GM08714 (cell line): ENCODE results near the gene ACAP2.
"Not testable (repeated sequence)": the region's sequence is repeated elsewhere in the genome, so short reads cannot be mapped to it uniquely, and the experiment has no call there.

Source experiments
- H3K4me3 ChIP-seq: fragments of 200-500 bp; sonication (Bioruptor generic); 2 replicates; pipeline ENCODE4 v1.5.1; 2014; ENCODE audit warnings: mild to moderate bottlenecking, low read length, inconsistent platforms
- ZNF274 ChIP-seq: IDR thresholded peaks from 2 replicates; pipeline ENCODE4 v1.6.1; 2012; ENCODE audit warnings: mild to moderate bottlenecking, low read depth, low read length

The ACAP2 gene

DNA sequence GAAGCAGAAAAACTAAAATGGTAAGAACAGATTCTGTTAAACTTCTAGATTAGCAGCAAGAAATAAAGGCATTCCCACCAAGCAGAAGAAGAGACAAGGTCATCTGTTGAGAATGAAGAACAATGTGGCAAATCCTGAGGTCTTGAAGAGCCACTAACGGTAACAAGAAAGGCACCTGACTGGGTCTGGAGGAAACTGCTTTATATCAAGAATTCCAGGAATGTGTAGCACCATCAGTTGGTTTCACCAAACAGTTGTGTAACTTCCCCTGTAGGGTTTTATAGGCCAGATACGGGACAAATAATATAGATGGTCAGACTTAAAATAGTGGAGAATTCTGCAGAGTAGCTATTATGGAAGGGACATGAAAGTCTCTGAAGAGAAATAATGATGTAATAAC is 57.3 kb downstream of the ACAP2 start:
- no peak for TF ChIP-seq ZNF274
- H3K4me3 ChIP-seq: no peak overlapping the region

DNA sequence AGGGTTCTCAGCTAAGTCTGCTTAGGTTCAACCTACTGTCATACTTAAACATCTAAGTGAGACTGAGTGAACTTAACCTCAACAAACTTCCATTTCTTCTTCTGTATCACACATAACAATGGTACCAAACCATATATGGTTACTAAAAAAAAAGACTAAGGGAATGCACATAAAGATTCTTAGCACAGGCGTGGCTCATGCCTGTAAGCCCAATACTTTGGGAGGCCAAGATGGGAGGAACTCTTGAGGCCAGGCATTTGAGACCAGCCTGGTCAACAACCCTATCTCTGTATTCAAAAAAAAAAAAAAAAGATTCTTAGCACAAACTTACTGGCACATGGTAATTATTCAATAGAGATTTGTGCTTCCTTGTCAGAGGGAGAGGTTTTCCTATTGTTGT is 57.9 kb downstream of the ACAP2 start:
- H3K4me3 ChIP-seq: no peak overlapping the region
- TF ChIP-seq ZNF274: no peak

DNA sequence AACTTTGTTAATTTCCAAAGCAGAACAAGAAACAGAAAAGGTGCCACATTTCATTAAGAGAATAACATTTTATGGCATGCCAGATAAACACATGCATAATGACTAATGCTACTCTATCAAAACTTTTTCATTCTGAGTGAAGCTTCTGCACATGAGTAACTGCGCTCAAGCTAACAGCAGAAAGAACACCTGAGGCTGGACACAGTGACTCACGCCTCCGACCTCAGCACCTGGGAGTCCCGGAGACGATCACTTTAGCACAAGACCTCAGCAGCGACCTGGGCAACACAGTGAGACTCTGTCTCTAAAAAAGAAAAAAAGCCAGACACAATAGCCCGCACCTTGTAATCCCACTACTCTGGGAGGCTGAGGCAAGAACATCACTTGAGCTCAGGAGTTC is 70.6 kb downstream of the ACAP2 start:
- H3K4me3 ChIP-seq: no peak overlapping the region
- no peak for TF ChIP-seq ZNF274

DNA sequence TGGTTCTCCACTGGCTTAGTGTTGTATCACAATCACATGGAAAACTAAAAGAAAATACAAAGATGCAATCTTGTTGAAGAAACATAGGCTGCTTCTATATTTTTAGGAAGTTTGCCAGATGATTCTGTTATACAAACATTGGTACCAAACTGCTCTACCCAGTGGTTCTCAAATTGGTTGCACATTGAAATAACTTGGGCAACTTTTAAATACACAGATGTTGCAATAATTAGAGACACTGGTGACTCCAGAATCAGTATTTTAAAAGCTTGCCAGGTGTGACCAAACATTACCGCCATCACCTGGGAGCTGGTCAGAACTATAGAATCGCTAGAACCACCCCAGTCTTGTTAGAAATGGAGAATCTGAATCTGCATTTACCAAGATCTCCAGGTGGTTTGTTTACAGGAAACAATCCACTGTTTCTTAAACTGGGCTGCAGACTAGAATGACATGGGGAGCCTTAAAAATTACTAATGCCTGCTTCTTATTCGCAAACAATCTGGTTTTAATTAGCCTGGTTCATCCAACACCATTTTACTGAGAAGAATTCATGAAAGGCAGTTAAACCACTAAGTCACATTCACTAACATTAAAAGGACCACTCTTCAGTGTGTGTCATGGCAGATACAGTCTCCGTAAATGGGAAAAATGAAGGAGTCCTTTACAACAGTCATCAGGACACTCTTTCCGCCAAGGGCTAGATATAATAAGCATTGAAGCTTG is 76.5 kb downstream of the ACAP2 start:
- TF ChIP-seq ZNF274: no peak
- H3K4me3 ChIP-seq: no peak overlapping the region

DNA sequence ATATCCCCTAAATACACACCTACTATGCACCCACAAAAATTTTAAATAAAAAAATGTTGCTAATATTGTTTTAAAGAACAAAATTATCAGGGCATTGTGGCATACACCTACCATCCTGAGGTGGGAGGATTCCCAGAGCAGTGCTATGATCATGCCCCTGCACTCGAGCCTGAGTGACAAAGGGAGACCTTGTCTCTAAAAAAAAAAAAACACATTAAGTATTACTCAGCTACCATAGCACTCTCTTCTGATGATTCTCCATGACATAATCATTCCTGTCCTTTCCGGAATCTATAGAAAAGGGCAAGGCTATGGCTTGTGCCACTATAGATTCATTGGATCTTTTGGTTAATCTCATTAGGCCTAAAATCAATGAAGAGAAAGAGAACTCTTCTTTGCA is 77.4 kb downstream of the ACAP2 start:
- no peak for TF ChIP-seq ZNF274
- no peak overlapping the region for H3K4me3 ChIP-seq

DNA sequence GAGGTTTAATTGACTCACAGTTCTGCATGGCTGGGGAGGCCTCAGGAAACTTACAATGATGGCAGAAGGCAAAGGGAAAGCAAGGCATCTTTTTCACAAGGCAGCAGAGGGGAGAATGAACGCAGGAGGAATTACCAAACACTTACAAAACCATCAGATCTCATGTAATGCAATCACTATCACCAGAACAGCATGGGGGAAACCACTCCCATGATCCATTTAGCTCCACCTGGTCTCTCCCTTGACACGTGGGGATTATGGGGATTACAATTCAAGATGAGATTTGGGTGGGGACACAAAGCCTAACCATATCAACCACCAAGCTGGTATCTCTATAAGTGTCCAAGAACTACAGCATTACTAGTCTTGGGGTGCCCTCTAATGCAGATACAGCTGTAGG is 85.0 kb downstream of the ACAP2 start:
- not testable (repeated sequence) for H3K4me3 ChIP-seq

DNA sequence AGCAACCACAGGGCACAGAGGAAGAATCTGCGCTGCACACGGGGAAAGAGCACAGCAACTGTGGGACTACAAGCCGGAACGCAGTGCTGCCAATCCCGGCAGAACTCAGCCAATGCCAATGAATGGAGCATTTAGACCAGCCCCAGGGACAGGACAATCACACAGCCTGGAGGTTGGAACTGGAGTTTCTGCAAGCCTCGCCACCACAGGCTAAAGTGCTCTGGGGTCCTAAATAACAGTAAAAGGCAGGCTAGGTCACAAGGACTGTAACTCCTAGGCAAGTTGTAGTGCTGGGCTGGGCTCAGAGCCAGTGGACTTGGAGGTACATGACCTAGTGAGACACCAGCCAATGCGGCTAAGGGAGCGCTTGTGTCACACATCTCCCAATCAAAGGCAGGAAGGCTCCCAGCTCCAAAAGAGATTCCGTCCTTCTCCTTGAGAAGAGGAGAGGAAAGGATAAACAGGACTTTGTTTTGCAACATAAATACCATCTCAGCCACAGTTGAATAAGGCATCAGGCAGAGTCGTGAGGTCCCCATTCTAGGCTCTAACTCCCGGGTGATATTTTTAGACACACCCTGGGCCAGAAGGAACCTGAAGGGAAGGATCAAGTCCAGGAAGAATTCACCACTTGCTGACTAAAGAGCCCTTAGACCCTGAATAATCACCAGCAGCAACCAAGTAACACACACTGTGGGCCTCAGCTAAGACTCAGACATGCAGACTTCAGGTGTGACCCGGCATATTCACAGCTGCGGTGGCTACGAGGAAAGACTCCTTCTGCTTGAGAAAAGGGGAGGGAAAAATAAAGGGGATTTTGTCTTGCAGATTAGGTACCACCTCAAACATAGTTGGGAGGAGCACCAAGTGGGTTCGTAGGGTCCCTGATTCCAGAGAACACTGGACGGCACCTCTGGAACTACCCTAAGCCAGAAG is 86.4 kb downstream of the ACAP2 start:
- no peak overlapping the region for H3K4me3 ChIP-seq
- no peak for TF ChIP-seq ZNF274

DNA sequence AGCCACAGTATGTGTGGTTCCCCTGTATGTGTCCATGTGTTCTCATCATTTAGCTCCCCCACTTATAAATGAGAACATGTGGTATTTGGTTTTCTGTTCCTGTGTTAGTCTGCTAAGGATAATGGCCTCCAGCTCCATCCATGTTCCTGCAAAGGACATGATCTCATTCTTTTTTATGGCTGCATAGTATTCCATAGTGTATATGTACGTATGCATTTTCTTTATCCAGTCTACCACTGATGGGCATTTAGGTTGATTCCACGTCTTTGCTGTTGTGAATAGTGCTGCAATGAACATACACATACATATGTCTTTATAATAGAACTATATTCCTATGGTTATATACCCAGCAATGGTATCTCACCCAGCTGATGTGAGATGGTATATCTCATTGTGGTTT is 88.8 kb downstream of the ACAP2 start:
- not testable (repeated sequence) for H3K4me3 ChIP-seq

DNA sequence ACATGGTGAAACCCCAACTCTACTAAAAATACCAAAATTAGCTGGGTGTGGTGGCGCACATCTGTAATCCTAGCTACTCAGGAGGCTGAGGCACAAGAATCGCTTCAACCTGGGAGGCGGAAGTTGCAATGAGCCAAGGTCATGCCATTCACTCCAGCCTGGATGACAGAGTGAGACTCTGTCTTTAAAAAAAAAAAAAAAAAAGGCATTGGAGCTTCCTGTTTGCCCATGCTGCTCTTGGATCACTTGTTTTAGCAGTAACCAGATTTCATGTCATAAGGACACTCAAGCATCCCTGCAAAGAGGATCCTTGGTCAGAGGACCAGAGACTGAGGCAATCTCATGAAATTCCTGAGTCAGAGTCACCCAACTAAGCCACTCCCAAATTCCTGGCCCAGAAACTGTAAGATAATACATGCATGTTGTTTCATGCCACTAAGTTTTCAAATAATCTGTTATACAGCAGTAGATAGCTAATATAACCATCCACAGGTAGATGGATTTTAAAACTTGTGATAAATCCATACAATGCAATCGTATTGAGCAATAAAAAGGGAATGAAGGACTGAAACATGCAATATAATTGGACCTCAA is 89.8 kb downstream of the ACAP2 start:
- H3K4me3 ChIP-seq: no peak overlapping the region

DNA sequence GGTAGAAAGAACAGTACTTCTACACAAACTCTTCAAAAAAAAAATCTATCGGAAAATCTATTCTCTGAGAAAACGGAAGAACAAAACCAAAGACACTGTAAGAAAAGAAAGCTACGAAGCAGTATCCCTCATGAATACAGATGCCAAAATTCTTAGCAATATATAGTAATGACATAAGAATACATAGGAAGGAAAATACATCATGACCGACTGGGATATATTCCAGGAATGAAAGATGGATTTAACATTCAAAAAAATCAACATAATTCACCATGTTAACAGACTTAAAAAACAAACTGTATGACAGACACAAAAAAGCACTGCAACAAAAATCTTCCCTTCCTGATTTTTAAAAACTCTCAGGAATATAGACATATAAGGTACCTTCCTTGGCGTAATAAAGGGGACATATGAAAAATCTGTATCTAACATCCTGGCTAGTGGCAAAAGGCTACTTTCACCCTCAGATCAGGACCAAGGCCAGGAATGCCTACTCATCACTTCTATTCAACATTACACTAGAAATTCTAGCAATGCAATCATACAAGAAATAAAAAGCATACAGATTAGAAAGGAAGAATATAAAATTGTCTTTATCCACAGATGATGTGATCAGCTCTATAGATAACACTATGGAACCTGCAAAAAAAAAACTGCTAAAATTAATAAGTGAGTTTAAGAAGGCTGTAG is 94.2 kb downstream of the ACAP2 start:
- TF ChIP-seq ZNF274: no peak
- H3K4me3 ChIP-seq: no peak overlapping the region

More for the DNA sequence above, 89.8 kb downstream of the ACAP2 start:
- TF ChIP-seq ZNF274: no peak

DNA sequence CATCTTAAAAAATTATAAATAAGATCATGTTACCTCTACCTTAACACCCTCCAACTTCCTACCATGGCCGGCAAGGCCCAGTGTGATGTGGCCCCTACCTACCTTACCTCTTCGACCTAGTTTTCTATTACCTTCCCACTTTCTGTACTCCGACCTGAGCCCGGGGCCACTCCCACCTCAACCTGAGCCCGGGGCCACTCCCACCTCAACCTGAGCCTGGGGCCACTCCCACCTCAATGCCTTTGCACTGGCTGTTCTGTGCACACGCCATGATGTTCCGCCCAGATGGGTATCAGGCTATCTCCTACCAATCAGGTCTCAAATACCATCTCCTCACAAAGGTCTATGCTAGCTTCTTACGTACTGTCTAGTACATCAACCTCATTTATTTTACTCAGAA is 105.1 kb downstream of the ACAP2 start:
- no peak overlapping the region for H3K4me3 ChIP-seq
- TF ChIP-seq ZNF274: no peak

DNA sequence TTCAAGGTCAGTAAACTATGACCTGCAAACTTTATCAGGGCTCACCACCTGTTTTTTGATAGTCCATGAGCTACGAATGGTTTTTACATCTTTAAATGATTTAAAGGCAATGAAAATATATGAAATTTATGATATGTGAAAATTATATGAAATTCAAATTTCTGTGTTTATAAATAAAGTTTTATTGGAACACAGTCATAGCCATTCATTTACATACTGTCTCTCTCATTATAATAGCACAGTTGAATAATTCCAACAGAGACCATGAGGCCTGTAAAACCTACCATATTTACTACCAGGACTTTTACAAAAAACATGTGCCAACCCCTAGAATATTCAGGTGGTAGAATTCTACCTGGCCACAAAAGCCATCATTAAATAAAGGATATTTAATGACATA is 107.9 kb downstream of the ACAP2 start:
- no peak overlapping the region for H3K4me3 ChIP-seq
- TF ChIP-seq ZNF274: no peak

DNA sequence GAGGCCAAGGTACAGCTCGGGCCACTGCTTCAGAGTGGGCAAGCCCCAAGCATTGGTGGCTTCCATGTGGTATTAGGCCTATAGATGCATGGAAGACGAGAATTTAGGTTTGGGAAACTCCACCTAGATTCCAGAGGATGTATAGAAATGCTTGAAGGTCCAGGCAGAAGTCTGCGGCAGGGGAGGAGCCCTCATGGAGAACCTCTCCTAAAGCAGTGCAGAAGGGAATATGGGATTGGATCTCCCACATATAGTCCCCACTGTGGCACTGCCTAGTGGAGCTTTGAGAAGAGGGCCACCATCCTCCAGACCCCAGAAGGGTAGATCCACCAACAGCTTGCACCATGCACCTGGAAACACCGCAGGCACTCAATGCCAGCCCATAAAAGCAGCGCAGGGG is 123.8 kb downstream of the ACAP2 start:
- no peak overlapping the region for H3K4me3 ChIP-seq
- TF ChIP-seq ZNF274: no peak

DNA sequence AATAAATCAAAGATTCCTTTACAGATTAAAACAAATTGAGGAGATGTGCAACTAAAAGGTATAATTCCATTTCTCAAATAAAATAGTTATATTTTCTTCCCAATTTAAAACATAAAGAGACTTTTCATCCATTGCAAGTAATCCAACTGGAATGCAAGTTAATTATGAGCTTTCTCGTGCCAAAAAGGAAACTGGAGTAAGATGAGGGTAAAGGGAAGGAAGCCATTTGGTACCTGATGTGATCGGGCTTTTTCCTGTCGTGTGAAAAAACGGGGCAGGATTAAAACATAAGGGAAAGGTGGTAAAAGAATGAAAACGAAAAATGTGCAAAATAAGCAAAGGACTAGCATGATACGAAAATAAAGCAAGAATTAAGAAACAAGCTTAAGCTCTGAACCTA is 130.1 kb downstream of the ACAP2 start:
- no peak for TF ChIP-seq ZNF274
- H3K4me3 ChIP-seq: no peak overlapping the region
